Prostate gland (tissue), 2 donors: ENCODE data around the gene CDYL. TPM values are rescaled to one million over a fixed set of nuclear protein-coding genes. Genes with fewer than 3 reads are reported as not detected.

ENCODE experiments used
- DNase-seq: peaks from one replicate; pipeline ENCODE4 v3.0.0-alpha.2; 2019; ENCODE audit warnings: low spot score
- H3K27ac ChIP-seq, 2 donors: fragments of 200-600 bp; sonication (generic); 2 replicates each; pipeline ENCODE4 v1.5.1; 2017 to 2019
- H3K27me3 ChIP-seq: fragments of 200-600 bp; sonication (generic); replicated peaks from 2 replicates; pipeline ENCODE4 v1.5.1; 2019; ENCODE audit not compliant: insufficient read depth
- H3K36me3 ChIP-seq, 2 donors: fragments of 200-600 bp; sonication (generic); 1 replicate in 1 of 2; 2 replicates in 1 of 2; pipeline versions ENCODE4 v1.5.1 to v1.8.1; 2017 to 2019
- H3K4me1 ChIP-seq: fragments of 200-600 bp; sonication (generic); replicated peaks from 2 replicates; pipeline ENCODE4 v1.5.1; 2019
- H3K4me3 ChIP-seq, 2 donors: fragments of 200-600 bp; sonication (generic); 2 replicates each; pipeline ENCODE4 v1.5.1; 2017 to 2019
- H3K9me3 ChIP-seq: fragments of 200-600 bp; sonication (generic); 2 replicates; pipeline ENCODE4 v1.5.1; 2017
- CTCF ChIP-seq, 4 experiments: fragments of 200-600 bp in 2 of 4; fragments of 450-650 bp in 2 of 4; sonication (generic) in 2 of 4; IDR thresholded peaks; 1 replicate in 3 of 4; 2 replicates in 1 of 4; pipeline ENCODE4 v1.5.1; 2016 to 2019; ENCODE audit warnings: antibody characterized with exemption in 4 of 4, mild to moderate bottlenecking in 2 of 4, moderate library complexity in 2 of 4
- POLR2A ChIP-seq: fragments of 450-650 bp; IDR thresholded peaks from one replicate; pipeline ENCODE4 v1.6.1; 2016; ENCODE audit warnings: antibody characterized with exemption, mild to moderate bottlenecking
- POLR2AphosphoS5 ChIP-seq: sonication (generic); formaldehyde crosslinking; IDR thresholded peaks from one replicate; pipeline ENCODE4 v1.6.1; 2017; ENCODE audit warnings: antibody characterized with exemption
- WGBS: methylation state at CpG from one replicate; pipeline ENCODE4 v1.1.5; 2018; 5-methylcytosine and 5-hydroxymethylcytosine counted together
- intact Hi-C: fragments of 100-400 bp; cut with DNase I; formaldehyde crosslinking; loops from one replicate; pipeline ENCODE4 v1.14.2; 2022
- total RNA-seq, 2 donors: library from RNA; depleted of rRNA; stranded (reverse); fragments of >200 nt; gene quantifications; one replicate each; pipeline ENCODE4 v1.1.0, GENCODE V29; 2016

Gene CDYL
- total RNA-seq, 2 donors from 2014 or later, result 28.1 to 54.5 TPM

- TF ChIP-seq POLR2AphosphoS5 (no peak), CTCF (IDR thresholded peaks at IDR 0.05) (no peak), POLR2A (no peak)
- Histone ChIP-seq H3K36me3 (no peaks in the 10 kb centered on the region), H3K9me3 (no peaks in the 10 kb centered on the region), H3K4me3 (no peak overlapping the region), H3K4me1 (no peaks in the 10 kb centered on the region), H3K27me3 (no peaks in the 10 kb centered on the region), H3K27ac (no peak overlapping the region)
- no peak for DNase-seq
- WGBS, result 78% methylated on average over 2 of the region's 2 CpGs
- intact Hi-C loops, result no loop called here
Measured at GRCh38 chr6:4814987-4815386, 38.8 kb downstream of the CDYL start.

- H3K9me3 ChIP-seq, result no peaks in the 10 kb centered on the region
- H3K4me3 ChIP-seq, result no peak overlapping the region
- TF ChIP-seq POLR2A (no peak), CTCF (IDR thresholded peaks at IDR 0.05) (no peak), POLR2AphosphoS5 (no peak)
- no peak overlapping the region for H3K27ac ChIP-seq
- H3K36me3 ChIP-seq, result no peaks in the 10 kb centered on the region
- intact Hi-C loops, result no loop called here
- H3K27me3 ChIP-seq, result no peaks in the 10 kb centered on the region
- WGBS, result 92% methylated on average over 2 of the region's 2 CpGs
- H3K4me1 ChIP-seq, result no peaks in the 10 kb centered on the region
- no peak for DNase-seq
Measured at GRCh38 chr6:4815584-4815983, 39.4 kb downstream of the CDYL start.

- Histone ChIP-seq H3K36me3 (no peaks in the 10 kb centered on the region), H3K4me3 (no peak overlapping the region), H3K4me1 (no peaks in the 10 kb centered on the region), H3K27me3 (no peaks in the 10 kb centered on the region), H3K9me3 (no peaks in the 10 kb centered on the region), H3K27ac (no peak overlapping the region)
- DNase-seq, result no peak
- intact Hi-C loops, result no loop called here
- 100% methylated on average over 2 of the region's 2 CpGs for WGBS
- TF ChIP-seq POLR2A (no peak), CTCF (IDR thresholded peaks at IDR 0.05) (no peak), POLR2AphosphoS5 (no peak)
Measured at GRCh38 chr6:4816904-4817303, 40.7 kb downstream of the CDYL start.

GRCh38 chr6:4817551-4817950, 41.3 kb downstream of the CDYL start:
- no peaks in the 10 kb centered on the region for H3K9me3 ChIP-seq
- TF ChIP-seq POLR2AphosphoS5 (no peak), CTCF (IDR thresholded peaks at IDR 0.05) (no peak), POLR2A (no peak)
- no peaks in the 10 kb centered on the region for H3K27me3 ChIP-seq
- no peaks in the 10 kb centered on the region for H3K4me1 ChIP-seq
- no peak overlapping the region for H3K4me3 ChIP-seq
- H3K27ac ChIP-seq, result no peak overlapping the region
- 84% methylated on average over 4 of the region's 4 CpGs for WGBS
- DNase-seq, result no peak
- intact Hi-C loops, result no loop called here
- H3K36me3 ChIP-seq, result no peaks in the 10 kb centered on the region

GRCh38 chr6:4818272-4818938, 42.2 kb downstream of the CDYL start:
- intact Hi-C loops, result no loop called here
- H3K27me3 ChIP-seq, result no peaks in the 10 kb centered on the region

More at GRCh38 chr6:4818272-4818938, 42.2 kb downstream of the CDYL start:
- Histone ChIP-seq H3K4me1 (no peaks in the 10 kb centered on the region), H3K4me3 (no peak overlapping the region), H3K36me3 (no peaks in the 10 kb centered on the region), H3K27ac (no peak overlapping the region), H3K9me3 (no peaks in the 10 kb centered on the region)
- TF ChIP-seq CTCF (IDR thresholded peaks at IDR 0.05) (no peak), POLR2AphosphoS5 (no peak), POLR2A (no peak)
- DNase-seq, result no peak
- WGBS, result 94% methylated on average over 4 of the region's 4 CpGs
